HL-60 (cell line): ENCODE data around the gene FALEC.

Experiments used
- SPI1 ChIP-seq: IDR thresholded peaks from 2 replicates; pipeline ENCODE4 v1.6.1; 2012; ENCODE audit warnings: low read depth, mild to moderate bottlenecking, borderline replicate concordance
- TF ChIP-seq, protein P1 (sequence below): IDR thresholded peaks from one replicate; pipeline ENCODE4 v1.5.1; 2011; ENCODE audit warnings: low read length, control low read depth, inconsistent platforms; ENCODE audit not compliant: insufficient read depth

DNA sequence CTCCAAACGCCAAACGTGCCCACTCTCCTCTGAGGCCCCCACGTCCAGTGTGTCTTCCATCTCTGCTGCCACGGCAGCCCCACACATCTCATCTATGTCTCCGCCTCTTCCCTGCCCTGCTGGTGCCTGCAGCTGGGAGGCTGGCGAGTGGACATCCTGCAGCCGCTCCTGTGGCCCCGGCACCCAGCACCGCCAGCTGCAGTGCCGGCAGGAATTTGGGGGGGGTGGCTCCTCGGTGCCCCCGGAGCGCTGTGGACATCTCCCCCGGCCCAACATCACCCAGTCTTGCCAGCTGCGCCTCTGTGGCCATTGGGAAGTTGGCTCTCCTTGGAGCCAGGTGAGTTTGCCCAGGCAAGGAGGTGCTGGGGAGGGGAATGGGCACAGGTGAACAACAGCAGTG is 42.3 kb downstream of the FALEC start:
- TF ChIP-seq, protein P1, sequence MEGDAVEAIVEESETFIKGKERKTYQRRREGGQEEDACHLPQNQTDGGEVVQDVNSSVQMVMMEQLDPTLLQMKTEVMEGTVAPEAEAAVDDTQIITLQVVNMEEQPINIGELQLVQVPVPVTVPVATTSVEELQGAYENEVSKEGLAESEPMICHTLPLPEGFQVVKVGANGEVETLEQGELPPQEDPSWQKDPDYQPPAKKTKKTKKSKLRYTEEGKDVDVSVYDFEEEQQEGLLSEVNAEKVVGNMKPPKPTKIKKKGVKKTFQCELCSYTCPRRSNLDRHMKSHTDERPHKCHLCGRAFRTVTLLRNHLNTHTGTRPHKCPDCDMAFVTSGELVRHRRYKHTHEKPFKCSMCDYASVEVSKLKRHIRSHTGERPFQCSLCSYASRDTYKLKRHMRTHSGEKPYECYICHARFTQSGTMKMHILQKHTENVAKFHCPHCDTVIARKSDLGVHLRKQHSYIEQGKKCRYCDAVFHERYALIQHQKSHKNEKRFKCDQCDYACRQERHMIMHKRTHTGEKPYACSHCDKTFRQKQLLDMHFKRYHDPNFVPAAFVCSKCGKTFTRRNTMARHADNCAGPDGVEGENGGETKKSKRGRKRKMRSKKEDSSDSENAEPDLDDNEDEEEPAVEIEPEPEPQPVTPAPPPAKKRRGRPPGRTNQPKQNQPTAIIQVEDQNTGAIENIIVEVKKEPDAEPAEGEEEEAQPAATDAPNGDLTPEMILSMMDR: no peak
- no peak for TF ChIP-seq SPI1
